Subcutaneous abdominal adipose tissue (tissue), 5 donors: Measurements from ENCODE around the gene DNAJC11.
A peak's percentile ranks its signal among the peaks of the same experiment; 100 is the strongest.

ENCODE experiments used
- H3K27ac ChIP-seq: one replicate; pipeline ENCODE4 v1.7.0; 2013; ENCODE audit warnings: low read depth, mild to moderate bottlenecking, inconsistent platforms, low read length, moderate library complexity
- H3K27me3 ChIP-seq, 5 donors: one replicate each; pipeline ENCODE4 v1.7.0; 2013; ENCODE audit warnings: low read length in 5 of 5, inconsistent platforms in 1 of 5; ENCODE audit not compliant: control insufficient read depth in 5 of 5, insufficient read depth in 4 of 5
- H3K36me3 ChIP-seq, 5 donors: one replicate each; pipeline ENCODE4 v1.7.0; 2013; ENCODE audit warnings: low read length in 5 of 5; ENCODE audit not compliant: control insufficient read depth in 5 of 5, insufficient read depth in 5 of 5
- H3K4me1 ChIP-seq, 5 donors: one replicate each; pipeline ENCODE4 v1.7.0; 2013; ENCODE audit warnings: low read length in 5 of 5, mild to moderate bottlenecking in 3 of 5, moderate library complexity in 1 of 5; ENCODE audit not compliant: control insufficient read depth in 5 of 5, insufficient read depth in 5 of 5
- H3K4me3 ChIP-seq, 5 donors: one replicate each; pipeline ENCODE4 v1.7.0; 2013; ENCODE audit warnings: low read length in 5 of 5, low read depth in 1 of 5
- H3K9ac ChIP-seq, 5 donors: one replicate each; pipeline ENCODE4 v1.7.0; 2013; ENCODE audit warnings: low read length in 5 of 5, mild to moderate bottlenecking in 4 of 5, moderate library complexity in 3 of 5
- H3K9me3 ChIP-seq, 5 donors: one replicate each; pipeline ENCODE4 v1.7.0; 2013; ENCODE audit warnings: low read length in 5 of 5; ENCODE audit not compliant: control insufficient read depth in 5 of 5
- donor health status: healthy.
- donor health status: healthy.
- donor health status: healthy.
- donor health status: healthy.
- donor health status: healthy.

DNAJC11 gene

GRCh38 chr1:6628971-6629479 lies 72.6 kb downstream of the DNAJC11 start:
- Histone ChIP-seq H3K9me3 (no peaks in the 10 kb centered on the region), H3K9ac (peak overlapping the region in 1 of 5 donors; percentile 41), H3K27me3 (no peaks in the 10 kb centered on the region), H3K27ac (no peak overlapping the region), H3K4me1 (peaks cover 5 to 30% (median 24%) of the 10 kb centered on the region in 5 donors), H3K36me3 (peaks cover 0 to 59% (median 50%) of the 10 kb centered on the region in 5 donors), H3K4me3 (no peak overlapping the region)

GRCh38 chr1:6627841-6628545 lies 73.6 kb downstream of the DNAJC11 start:
- H3K27ac ChIP-seq: no peak overlapping the region
- H3K4me3 ChIP-seq: no peak overlapping the region
- no peaks in the 10 kb centered on the region for H3K27me3 ChIP-seq
- peaks cover 0 to 50% (median 40%) of the 10 kb centered on the region in 5 donors for H3K36me3 ChIP-seq
- no peaks in the 10 kb centered on the region for H3K9me3 ChIP-seq
- H3K9ac ChIP-seq: peak overlapping the region in 2 of 5 donors; percentile 30 to 41
- peaks cover 7 to 39% (median 33%) of the 10 kb centered on the region in 5 donors for H3K4me1 ChIP-seq

GRCh38 chr1:6627031-6627430 lies 74.6 kb downstream of the DNAJC11 start:
- H3K9me3 ChIP-seq: no peaks in the 10 kb centered on the region
- no peaks in the 10 kb centered on the region for H3K27me3 ChIP-seq
- no peak overlapping the region for H3K4me3 ChIP-seq
- no peak overlapping the region for H3K9ac ChIP-seq
- H3K27ac ChIP-seq: no peak overlapping the region
- peaks cover 0 to 50% (median 33%) of the 10 kb centered on the region in 5 donors for H3K36me3 ChIP-seq
- H3K4me1 ChIP-seq: peaks cover 7 to 49% (median 42%) of the 10 kb centered on the region in 5 donors

- Histone ChIP-seq H3K9ac (peak overlapping the region in 4 of 5 donors; percentile 76 to 84 (median 80)), H3K4me1 (peaks cover 9 to 56% (median 50%) of the 10 kb centered on the region in 5 donors), H3K27ac (peak overlapping the region; percentile 95), H3K27me3 (no peaks in the 10 kb centered on the region), H3K4me3 (peak overlapping the region; percentile 72 to 85 (median 84)), H3K9me3 (no peaks in the 10 kb centered on the region), H3K36me3 (peaks cover 0 to 49% (median 42%) of the 10 kb centered on the region in 5 donors)
These were observed 75.9 kb downstream of the DNAJC11 start for GRCh38 chr1:6625584-6626149.

DNA sequence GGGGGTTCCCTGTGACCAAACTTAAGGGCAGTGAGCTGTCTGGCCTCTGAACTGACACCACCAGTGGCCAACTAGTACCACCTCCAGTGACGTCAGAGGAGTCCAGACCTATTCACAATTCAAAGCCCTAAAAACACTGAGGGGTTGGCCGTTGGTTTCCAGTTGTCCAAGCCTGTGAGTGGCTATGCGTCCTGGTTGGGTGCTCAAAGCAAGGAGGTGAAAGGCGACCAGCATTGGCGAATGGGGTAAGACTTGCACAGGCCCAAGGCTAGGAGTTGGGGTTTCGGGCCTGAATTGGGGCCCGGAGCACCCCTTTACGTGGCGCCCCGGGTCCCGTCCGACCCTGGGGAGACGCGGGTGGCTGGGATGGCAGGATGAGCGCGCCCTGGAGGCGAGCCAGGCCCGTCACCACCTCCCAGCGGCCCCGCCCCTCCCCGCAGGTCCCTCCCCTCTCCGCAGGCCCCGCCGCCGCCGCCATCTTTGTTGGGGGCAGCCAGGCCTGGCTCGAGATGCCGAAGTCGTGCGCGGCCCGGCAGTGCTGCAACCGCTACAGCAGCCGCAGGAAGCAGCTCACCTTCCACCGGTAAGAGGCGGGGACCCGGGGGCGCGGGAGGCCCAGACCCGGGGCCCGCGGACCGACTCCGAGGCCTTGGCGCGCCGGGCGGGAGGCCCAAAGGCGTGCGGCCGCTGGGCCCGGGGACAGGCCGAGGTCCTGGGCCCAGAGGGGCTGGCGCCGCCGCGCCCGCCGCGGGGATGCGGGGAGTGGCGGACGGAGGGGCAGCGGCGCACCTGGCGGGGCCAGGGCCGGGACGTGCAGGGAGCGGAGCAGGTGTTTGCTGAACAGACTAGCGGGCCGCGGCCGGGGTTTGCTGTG lies 76.7 kb downstream of the DNAJC11 start, which contains the start of gene THAP3:
THAP3 (plus strand) TSS at position 159 of the 874 bp plus-strand sequence; CDS start at position 510, 351 bp downstream.
- Histone ChIP-seq H3K27me3 (no peaks in the 10 kb centered on the region), H3K4me3 (peak within 1 kb of the TSS; percentile 72 to 85 (median 84)), H3K27ac (peak within 1 kb of the TSS; percentile 95), H3K9me3 (no peaks in the 10 kb centered on the region), H3K9ac (peak within 1 kb of the TSS; percentile 56 to 84 (median 78)), H3K36me3 (peaks cover 0 to 49% (median 43%) of the 10 kb centered on the region in 5 donors), H3K4me1 (peaks cover 9 to 56% (median 50%) of the 10 kb centered on the region in 5 donors)

- Histone ChIP-seq H3K4me3 (no peak overlapping the region), H3K27me3 (no peaks in the 10 kb centered on the region), H3K9me3 (no peaks in the 10 kb centered on the region), H3K36me3 (peaks cover 0 to 43% (median 34%) of the 10 kb centered on the region in 5 donors), H3K27ac (peak overlapping the region; percentile 95), H3K9ac (peak overlapping the region in 4 of 5 donors; percentile 8 to 56 (median 42)), H3K4me1 (peaks cover 9 to 56% (median 51%) of the 10 kb centered on the region in 5 donors)
These were observed 78.2 kb downstream of the DNAJC11 start for GRCh38 chr1:6623269-6623965.

GRCh38 chr1:6622396-6623152 lies 79.0 kb downstream of the DNAJC11 start:
- Histone ChIP-seq H3K36me3 (peaks cover 0 to 42% (median 31%) of the 10 kb centered on the region in 5 donors), H3K9ac (peak overlapping the region in 4 of 5 donors; percentile 8 to 56 (median 48)), H3K4me1 (peaks cover 10 to 64% (median 52%) of the 10 kb centered on the region in 5 donors), H3K9me3 (no peaks in the 10 kb centered on the region), H3K4me3 (peak overlapping the region in 2 of 5 donors; percentile 13 to 25), H3K27ac (peak overlapping the region; percentile 95), H3K27me3 (no peaks in the 10 kb centered on the region)

- peak overlapping the region; percentile 95 for H3K27ac ChIP-seq
- peaks cover 0 to 43% (median 29%) of the 10 kb centered on the region in 5 donors for H3K36me3 ChIP-seq
- H3K9me3 ChIP-seq: no peaks in the 10 kb centered on the region
- peaks cover 8 to 64% (median 51%) of the 10 kb centered on the region in 5 donors for H3K4me1 ChIP-seq
- peak overlapping the region in 2 of 5 donors; percentile 13 to 25 for H3K4me3 ChIP-seq
- no peaks in the 10 kb centered on the region for H3K27me3 ChIP-seq
- H3K9ac ChIP-seq: peak overlapping the region in 3 of 5 donors; percentile 8 to 53 (median 16)
These were observed 79.9 kb downstream of the DNAJC11 start for GRCh38 chr1:6621429-6622391.
